A673 (cell line): Measurements from ENCODE around the gene SARDH. TPM values are rescaled to one million over a fixed set of nuclear protein-coding genes. Genes with fewer than 3 reads are reported as not detected.

ENCODE experiments used
- BruUV-seq: library from RNA; stranded (reverse); fragments of 400-500 nt; replicated peaks from 2 replicates; lab custom pipeline; 2021; lab: Mats Ljungman, UMichigan
- CTCF ChIA-PET: fragments of 300-600 bp; sonication (Branson Sonifier 250); formaldehyde crosslinking; loops from one replicate; lab custom pipeline; 2022; ENCODE audit warnings: antibody characterized with exemption; lab: Charles Lee
- POLR2A ChIA-PET: fragments of 300-600 bp; sonication (Branson Sonifier 250); formaldehyde crosslinking; loops from one replicate; lab custom pipeline; 2022; ENCODE audit warnings: antibody characterized with exemption; ENCODE audit not compliant: low non-redundant PET; lab: Charles Lee
- DNase-seq: peaks from one replicate; pipeline ENCODE4 v3.0.0-alpha.2; 2015; ENCODE audit warnings: low spot score
- H3K27ac ChIP-seq: fragments of 200-600 bp; sonication (generic); 2 replicates; pipeline ENCODE4 v1.5.1; 2016; ENCODE audit warnings: mixed run types, low read depth, mild to moderate bottlenecking, mixed read lengths, antibody characterized with exemption, low read length; ENCODE audit not compliant: poor library complexity, severe bottlenecking
- H3K27me3 ChIP-seq: fragments of 200-600 bp; sonication (generic); replicated peaks from 2 replicates; pipeline ENCODE4 v1.6.1; 2017; ENCODE audit warnings: mixed run types, low read depth, mild to moderate bottlenecking, mixed read lengths, antibody characterized with exemption, low read length; ENCODE audit not compliant: insufficient read depth, poor library complexity
- H3K36me3 ChIP-seq: fragments of 200-600 bp; sonication (generic); 2 replicates; pipeline ENCODE4 v1.6.1; 2016; ENCODE audit warnings: mixed run types, mild to moderate bottlenecking, mixed read lengths, antibody characterized with exemption, low read length; ENCODE audit not compliant: insufficient read depth, poor library complexity, severe bottlenecking
- H3K4me1 ChIP-seq: fragments of 200-600 bp; sonication (generic); 2 replicates; pipeline ENCODE4 v1.6.1; 2017; ENCODE audit warnings: mixed run types, mild to moderate bottlenecking, mixed read lengths, antibody characterized with exemption, low read length; ENCODE audit not compliant: insufficient read depth, poor library complexity, severe bottlenecking
- H3K4me3 ChIP-seq: fragments of 200-600 bp; sonication (generic); 2 replicates; pipeline ENCODE4 v1.5.1; 2016; ENCODE audit warnings: low read depth, mixed run types, mild to moderate bottlenecking, mixed read lengths, low read length; ENCODE audit not compliant: poor library complexity, severe bottlenecking
- H3K9me3 ChIP-seq: fragments of 200-600 bp; sonication (generic); 2 replicates; pipeline ENCODE4 v1.6.1; 2016; ENCODE audit warnings: mixed run types, low read depth, mild to moderate bottlenecking, mixed read lengths, antibody characterized with exemption, low read length; ENCODE audit not compliant: poor library complexity, severe bottlenecking
- EZH2 ChIP-seq: fragments of 200-600 bp; sonication (generic); IDR thresholded peaks from 2 replicates; pipeline ENCODE4 v1.6.1; 2017; ENCODE audit warnings: borderline replicate concordance, low read depth, mild to moderate bottlenecking, mixed read lengths, antibody characterized with exemption, low read length; ENCODE audit not compliant: poor library complexity, severe bottlenecking
- intact Hi-C: fragments of 100-400 bp; cut with micrococcal nuclease; formaldehyde crosslinking; loops from one replicate; pipeline ENCODE4 v1.10.0; 2022; ENCODE audit not compliant: unreplicated experiment
- total RNA-seq: library from RNA; stranded (reverse); gene quantifications from 2 replicates; pipeline ENCODE4 v1.2.3, GENCODE V29; 2021
- TF ChIP-seq, protein P1 (sequence below): fragments of 300-800, 200-600 bp; sonication (generic); conservative IDR thresholded peaks from 2 replicates; pipeline ENCODE4 v1.5.1; 2017; ENCODE audit warnings: low read depth, mild to moderate bottlenecking, antibody characterized with exemption, low read length, moderate library complexity, mixed read lengths

The SARDH gene
- total RNA-seq, 1 experiment from 2014 or later: 0.37 TPM

DNA sequence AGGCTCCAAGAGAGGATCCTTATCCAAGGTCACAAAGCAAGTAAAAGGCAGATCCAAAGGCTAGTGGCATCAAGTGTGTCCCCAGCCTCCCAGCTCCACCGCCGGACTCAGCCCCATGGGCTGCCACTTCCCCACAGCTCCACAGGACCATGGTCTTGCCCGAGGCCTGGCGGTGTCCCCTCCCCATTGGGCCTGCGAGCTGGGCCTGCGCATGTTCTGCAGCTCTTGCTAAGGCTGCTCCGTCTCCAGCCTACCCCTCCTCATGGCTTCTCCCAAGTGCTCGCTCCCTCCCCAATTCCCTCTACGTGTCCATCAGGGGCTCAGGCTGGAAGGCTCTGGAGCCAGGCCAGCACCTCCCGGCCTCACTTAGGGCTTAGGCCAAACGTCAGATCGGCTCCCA lies 72.6 kb downstream of the SARDH start:
- POLR2A ChIA-PET: no interaction called here
- no peak overlapping the region for H3K4me3 ChIP-seq
- CTCF ChIA-PET: no interaction called here
- no peaks in the 10 kb centered on the region for H3K9me3 ChIP-seq
- H3K27me3 ChIP-seq: no peaks in the 10 kb centered on the region
- intact Hi-C loops: no loop called here
- BruUV-seq: no TSS peak
- no peak for TF ChIP-seq EZH2
- TF ChIP-seq, protein P1, sequence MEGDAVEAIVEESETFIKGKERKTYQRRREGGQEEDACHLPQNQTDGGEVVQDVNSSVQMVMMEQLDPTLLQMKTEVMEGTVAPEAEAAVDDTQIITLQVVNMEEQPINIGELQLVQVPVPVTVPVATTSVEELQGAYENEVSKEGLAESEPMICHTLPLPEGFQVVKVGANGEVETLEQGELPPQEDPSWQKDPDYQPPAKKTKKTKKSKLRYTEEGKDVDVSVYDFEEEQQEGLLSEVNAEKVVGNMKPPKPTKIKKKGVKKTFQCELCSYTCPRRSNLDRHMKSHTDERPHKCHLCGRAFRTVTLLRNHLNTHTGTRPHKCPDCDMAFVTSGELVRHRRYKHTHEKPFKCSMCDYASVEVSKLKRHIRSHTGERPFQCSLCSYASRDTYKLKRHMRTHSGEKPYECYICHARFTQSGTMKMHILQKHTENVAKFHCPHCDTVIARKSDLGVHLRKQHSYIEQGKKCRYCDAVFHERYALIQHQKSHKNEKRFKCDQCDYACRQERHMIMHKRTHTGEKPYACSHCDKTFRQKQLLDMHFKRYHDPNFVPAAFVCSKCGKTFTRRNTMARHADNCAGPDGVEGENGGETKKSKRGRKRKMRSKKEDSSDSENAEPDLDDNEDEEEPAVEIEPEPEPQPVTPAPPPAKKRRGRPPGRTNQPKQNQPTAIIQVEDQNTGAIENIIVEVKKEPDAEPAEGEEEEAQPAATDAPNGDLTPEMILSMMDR: no peak
- H3K27ac ChIP-seq: no peak overlapping the region
- no peaks in the 10 kb centered on the region for H3K4me1 ChIP-seq
- no peak for DNase-seq
- H3K36me3 ChIP-seq: no peaks in the 10 kb centered on the region

DNA sequence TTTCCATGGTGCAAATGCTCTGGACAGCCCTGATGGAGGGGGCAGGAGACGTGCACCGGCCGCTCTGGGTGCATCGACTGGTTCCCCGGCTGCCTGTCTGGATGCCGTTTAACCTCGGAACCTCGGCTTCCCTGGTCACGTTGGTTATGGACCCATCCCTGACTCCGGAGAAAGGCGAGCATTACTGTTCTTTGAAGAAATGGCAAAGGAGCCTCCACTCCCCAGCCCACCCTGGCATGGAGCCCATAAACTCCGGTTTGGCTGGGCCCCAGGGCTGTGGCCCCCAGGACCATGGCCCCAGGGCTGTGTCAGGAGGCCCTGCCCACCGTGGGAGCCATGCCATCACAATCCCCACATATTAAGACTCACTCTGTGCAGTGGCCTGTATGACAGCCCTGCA lies 73.1 kb downstream of the SARDH start:
- no peak for DNase-seq

DNA sequence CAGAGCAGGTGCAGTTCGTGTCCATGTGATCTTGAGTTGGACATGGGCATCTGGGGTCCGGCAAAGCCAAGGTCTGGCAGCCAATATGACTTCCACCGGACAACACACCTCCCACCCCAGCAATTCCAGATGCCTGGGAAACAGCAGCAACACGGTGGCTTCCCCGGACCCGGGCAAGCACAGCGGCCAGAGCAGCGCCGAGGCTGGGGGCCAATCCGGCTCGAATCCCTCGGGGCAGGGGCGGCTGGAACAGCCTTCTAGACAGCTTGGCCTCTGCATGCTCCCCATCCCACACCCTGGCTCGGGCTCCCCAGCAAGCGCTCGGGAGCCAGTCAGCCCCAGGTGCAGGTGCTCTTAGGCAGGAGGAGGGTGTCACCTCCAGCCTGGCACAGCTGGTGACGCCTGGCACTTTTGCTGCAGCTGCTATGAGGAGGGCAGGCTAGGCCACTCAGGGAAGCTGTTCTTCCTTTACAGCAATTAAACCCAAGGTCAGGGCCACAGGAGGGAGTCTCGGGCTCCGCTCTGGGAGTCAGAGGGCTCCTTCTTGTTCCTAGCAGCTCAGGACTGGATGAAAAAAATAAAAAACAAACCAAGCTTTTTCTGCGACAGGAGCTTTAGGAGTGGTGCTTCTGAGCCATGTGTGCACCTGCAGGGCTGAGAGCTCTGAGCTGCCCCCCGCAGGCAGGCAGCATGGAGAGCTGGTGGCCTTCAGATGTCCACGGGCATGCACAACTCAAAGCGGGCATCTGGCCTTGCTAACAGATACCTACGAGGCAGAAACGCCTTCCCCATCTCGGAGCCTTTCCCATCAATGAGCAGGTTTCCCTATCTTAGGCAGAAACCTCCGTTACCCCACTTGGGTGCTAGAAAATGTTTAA lies 73.7 kb downstream of the SARDH start:
- no peaks in the 10 kb centered on the region for H3K9me3 ChIP-seq
- peaks cover 3% of the 10 kb centered on the region for H3K4me1 ChIP-seq
- H3K36me3 ChIP-seq: no peaks in the 10 kb centered on the region
- ChIA-PET CTCF (no interaction called here), POLR2A (no interaction called here)
- no peak overlapping the region for H3K27ac ChIP-seq
- TF ChIP-seq, protein P1: peak; percentile 29; the same call in 1 of the 2 replicates
- TF ChIP-seq EZH2: no peak
- no TSS peak for BruUV-seq
- intact Hi-C loops: no loop called here
- H3K4me3 ChIP-seq: no peak overlapping the region
- no peak for DNase-seq
- no peaks in the 10 kb centered on the region for H3K27me3 ChIP-seq

More for the DNA sequence above, 73.1 kb downstream of the SARDH start:
- Histone ChIP-seq H3K9me3 (no peaks in the 10 kb centered on the region), H3K36me3 (no peaks in the 10 kb centered on the region), H3K27me3 (no peaks in the 10 kb centered on the region), H3K27ac (no peak overlapping the region), H3K4me1 (no peaks in the 10 kb centered on the region), H3K4me3 (no peak overlapping the region)
- ChIA-PET POLR2A (no interaction called here), CTCF (no interaction called here)
- intact Hi-C loops: no loop called here
- TF ChIP-seq EZH2: no peak
- TF ChIP-seq, protein P1: no peak
- no TSS peak for BruUV-seq
